Activated T-helper 1 cell treated with anti-CD3 and anti-CD28 coated beads, Interleukin-2, amount 50 U/mL, for 16 hours (primary cell): Measurements from ENCODE around the gene ECHS1.
A peak's percentile ranks its signal among the peaks of the same experiment; 100 is the strongest.
"Not testable (repeated sequence)": the region's sequence is repeated elsewhere in the genome, so short reads cannot be mapped to it uniquely, and the experiment has no call there.

Experiments
- DNase-seq, 2 donors: peaks; one replicate each; pipeline ENCODE4 v3.0.0-alpha.2; 2020; ENCODE audit warnings: low read depth in 1 of 2, low spot score in 1 of 2

Gene ECHS1

DNA sequence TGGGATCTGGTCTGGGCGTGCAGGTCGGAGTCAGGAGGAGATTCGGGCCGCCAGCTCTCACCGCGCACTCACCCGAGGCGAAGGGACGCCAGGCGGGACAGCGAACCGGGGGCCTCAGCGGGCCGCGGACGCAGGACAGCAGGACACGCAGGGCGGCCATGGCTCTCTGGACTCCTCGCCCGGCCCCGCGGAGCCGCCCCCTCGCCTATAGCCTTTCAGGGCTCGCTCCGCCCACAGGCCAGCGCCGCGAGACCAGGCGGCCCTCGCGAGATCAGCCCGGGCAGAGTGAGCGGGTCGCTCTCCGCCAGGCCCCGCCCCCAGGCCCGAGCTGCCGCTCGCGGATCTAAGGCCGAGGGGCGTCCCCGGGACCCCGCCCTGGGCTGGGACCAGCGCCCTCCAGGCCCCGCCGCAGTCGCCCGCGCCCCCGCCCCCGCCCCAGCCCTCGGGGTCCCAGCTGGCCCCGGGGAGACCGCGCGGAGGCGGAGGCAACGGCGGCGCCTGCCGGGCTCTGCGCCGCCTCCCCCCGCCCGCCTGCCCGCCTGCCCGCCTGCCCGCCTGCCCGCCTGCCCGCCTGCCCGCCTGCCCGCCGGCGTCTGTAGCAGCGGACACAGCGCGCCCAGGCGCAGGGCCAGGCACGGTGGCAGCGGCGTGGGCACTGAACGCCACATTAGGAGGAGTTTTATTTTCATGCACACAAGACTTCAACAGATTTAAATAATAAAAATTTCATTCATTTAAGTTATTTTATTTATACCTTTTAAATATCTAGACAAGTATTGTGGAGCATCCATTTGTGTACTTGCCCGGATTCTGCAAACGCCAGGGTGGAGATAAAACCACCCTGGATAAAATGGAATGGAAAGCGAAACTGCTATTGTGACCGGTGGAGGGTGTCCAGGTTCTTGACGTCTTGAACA, at the start of gene ECHS1:
TSS of gene ECHS1 (minus strand) at position 181 of the 917 bp plus-strand sequence. CDS start at position 160, 21 bp downstream.
- DNase-seq, result peak; percentile 80 to 87

DNA sequence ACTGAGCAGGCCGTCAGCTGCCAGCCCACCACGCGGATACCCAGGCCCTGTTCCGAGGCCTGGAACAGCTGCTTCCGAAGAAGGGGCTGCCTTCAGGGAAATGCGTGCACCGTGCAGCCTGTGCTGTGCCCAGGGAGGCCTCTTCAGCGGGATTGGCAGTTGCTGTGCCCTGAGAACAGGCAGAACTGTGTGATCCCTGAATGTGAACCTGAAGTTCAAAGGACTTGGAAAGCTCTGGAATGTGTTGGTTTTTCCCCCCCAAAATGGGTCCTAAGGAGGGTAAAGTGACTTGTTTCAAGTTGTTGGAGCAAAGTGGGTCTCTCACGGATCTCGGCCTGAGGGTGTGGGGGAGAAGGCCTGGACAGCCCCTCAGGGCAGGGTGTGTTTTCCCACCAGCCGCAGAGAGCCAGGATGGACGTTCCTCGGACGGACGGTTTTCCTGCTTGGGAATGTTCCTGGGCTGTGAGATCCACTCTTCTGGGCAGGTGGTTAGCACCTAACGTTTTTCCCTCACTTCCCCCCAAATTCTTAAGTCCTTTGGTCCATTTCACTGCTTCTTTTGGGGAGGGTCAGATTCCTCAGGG, 49.2 kb upstream of the ECHS1 start:
- no peak for DNase-seq

DNA sequence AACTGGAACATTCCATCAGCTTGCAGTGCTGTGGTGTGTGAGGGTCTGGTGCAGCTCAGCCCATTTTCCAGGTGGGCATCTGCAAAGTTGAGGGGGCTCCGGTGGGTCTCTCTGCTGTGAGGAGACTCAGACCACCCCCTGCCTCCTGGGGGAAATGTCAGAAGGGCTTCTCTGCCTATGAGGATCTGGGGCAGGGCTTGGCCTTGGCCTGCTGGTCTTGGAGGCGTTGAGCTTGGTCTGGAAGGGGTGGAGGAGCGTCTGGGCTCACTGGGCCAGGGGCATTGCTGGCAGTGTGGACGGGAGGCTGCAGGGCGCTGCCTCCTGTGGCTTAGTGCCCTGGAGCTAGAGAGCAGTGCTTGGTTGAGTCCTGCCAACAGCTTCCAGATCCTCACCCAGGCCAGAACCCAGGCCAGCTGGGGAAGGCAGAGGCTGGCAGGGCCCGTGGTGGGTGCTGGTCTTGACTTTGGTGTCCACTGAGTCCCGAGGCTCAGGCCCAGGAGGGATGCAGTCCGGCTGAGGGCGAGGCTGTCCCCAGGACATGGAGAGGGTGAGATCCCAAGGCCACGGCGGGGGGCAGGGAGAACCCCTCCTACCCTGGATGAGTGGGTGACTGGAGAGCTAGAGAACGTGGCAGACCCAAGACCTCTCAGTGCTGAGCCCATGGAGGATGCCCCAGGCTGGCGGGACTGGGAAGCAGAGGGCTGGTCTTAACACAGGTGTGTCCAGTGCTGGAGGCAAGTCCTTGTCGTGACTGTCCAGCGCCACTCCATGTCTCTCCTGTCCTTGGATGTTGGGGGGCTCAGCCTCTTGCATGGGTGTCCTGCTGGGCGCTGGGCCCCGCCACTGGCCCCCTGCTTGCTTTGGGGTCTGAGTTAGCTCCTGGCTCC, 48.4 kb upstream of the ECHS1 start:
- no peak for DNase-seq

DNA sequence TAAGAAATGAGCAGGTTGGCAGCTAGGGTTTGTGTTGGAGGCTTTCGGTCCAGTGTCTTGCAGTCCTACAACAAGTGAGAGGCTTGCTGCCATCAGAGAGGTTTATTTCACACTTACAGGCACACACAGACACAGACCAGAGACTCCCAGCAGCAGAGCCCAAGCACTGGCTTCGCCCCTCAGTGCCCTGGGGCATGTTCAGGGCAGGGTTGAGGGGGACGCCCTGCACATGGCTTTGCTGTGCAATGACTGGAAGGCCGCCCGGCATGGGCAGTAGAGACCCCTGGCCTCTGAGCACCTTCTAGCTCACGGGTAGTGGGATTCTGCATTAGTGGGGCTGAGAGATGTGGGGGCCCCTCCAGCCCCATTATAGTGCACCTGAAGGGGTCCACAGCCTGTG, 47.4 kb upstream of the ECHS1 start:
- no peak for DNase-seq

DNA sequence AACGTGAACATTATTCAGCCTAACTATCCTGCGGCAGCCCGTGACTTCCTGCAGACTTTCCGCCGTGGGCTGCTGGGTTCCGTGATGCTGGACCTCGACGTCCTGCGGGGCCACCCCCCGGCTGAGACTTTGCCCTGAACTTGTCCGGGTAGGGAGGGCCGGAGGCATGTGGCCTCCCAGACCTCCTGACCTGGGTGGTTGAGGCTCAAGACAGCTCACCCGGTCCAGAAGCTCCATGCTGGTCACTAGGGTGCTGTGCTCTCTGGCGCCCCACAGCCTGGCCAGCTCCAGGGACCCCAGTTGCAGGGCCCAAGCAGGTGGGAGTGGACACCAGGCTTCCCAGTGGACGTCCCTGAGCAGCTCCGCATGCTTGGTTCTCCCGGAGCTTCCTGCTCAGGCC, 46.9 kb upstream of the ECHS1 start:
- no peak for DNase-seq

DNA sequence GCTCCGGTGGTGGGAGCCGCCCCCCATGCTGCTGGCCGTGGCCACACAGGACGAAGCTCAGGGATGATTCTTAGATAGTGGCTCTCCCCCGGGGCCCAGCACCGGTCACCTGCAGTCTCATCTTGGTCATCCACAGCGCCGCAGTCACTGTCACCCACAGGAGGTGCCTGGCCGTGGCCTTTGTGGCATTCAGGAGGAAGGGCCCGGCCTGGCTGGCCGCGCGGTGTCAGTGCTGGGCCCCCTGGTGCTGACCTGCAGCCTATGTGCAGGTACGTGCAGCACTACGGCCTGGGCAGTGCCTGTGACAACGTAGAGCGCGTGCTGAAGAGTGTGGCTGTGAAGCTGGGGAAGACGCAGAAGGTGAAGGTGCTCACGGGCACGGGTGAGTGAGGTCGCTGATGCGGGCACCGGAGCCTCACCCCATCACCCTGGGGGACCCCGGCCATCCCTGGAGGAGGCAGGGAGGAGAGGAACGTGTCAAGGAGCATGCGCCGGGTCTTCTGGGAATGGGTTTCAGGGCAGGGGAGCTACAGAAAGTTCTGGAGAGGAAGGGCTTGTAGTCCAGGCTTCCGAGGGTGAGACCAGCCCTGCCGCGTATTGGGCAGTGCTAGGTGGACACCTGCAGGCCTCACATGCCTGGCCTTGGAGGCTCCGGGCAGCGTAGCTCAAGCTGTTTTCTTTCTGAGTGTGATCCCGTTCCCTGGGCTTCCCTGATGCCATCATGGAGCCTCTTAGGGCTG, 46.2 kb upstream of the ECHS1 start:
- no peak for DNase-seq

DNA sequence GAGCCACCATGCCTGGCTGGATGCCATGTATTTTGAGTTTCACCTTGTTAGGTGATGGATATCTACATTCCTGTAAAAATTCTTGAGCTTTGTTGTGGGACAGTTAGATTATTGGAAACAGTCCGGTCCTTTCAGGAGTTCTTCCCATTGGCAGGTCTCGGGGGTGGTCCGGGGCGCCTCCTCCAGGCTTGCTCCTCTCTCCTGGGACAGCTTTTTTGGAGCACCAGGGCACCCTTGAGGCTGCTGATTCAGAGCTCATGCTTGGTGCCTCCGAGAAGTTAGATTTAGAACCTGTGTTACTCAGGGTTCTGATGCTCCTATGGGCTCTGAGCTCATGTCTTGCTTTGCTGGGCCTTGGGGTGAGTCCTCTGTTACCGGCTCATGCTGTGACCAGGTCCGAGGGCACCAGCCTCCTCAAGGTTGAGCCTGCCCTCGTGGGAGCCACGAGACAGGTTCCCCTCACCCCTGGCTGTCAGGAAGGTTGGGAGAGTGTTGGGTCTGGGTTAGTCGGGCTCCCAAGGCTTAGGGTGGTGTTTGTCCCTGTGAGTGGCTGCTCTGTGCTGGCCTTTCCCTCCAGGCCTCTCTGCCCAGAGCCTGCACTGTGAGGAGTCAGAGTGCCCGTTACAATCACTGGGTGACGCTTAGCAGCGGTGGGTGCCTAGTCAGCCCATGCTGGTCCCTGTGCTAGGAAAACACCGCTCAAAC, 45.3 kb upstream of the ECHS1 start:
- DNase-seq, result no peak

DNA sequence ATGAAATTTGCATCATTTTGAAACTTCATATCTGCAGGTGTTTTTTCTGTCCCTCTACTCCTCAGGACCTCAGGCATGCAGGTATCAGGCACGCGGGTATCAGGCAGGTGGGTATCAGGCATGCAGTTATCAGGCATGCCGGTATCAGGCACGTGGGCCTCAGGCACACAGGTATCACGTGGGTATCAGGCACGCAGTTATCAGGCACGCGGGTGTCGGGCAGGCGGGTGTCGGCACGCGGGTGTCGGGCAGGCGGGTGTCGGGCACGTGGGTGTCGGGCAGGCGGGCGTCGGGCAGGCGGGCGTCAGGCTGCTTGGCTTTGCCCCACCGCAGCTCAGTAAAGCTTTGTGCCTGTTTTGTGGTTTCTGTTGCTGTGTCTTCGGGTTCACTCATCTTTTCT, 42.6 kb upstream of the ECHS1 start:
- DNase-seq, result no peak

DNA sequence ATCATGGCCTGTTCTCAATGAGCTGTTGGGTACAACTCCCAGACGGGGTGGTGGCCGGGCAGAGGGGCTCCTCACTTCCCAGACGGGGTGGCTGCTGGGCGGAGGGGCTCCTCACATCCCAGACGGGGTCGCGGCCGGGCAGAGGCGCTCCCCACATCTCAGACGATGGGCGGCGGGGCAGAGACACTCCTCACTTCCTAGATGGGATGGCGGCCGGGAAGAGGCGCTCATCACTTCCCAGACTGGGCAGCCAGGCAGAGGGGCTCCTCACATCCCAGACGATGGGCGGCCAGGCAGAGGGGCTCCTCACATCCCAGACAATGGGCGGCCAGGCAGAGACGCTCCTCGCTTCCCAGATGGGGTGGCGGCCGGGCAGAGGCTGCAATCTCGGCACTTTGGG, 41.2 kb upstream of the ECHS1 start:
- not testable (repeated sequence) for DNase-seq

DNA sequence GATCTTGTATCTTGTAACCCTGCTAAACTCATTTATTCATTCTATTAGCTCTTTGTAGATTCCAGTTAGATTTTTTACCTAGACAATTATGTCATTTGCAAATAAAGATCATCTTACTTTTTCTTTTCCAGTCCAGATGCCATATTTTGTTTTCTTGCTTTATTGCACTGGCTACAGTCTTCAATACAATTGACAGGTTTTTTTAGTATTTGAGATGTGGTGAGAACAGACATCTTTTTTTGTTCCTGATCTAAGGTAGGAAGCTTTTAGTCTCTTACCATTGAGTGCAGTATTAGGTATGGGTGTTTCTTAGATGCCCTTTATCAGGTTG, 39.2 kb upstream of the ECHS1 start:
- DNase-seq, result no peak

DNA sequence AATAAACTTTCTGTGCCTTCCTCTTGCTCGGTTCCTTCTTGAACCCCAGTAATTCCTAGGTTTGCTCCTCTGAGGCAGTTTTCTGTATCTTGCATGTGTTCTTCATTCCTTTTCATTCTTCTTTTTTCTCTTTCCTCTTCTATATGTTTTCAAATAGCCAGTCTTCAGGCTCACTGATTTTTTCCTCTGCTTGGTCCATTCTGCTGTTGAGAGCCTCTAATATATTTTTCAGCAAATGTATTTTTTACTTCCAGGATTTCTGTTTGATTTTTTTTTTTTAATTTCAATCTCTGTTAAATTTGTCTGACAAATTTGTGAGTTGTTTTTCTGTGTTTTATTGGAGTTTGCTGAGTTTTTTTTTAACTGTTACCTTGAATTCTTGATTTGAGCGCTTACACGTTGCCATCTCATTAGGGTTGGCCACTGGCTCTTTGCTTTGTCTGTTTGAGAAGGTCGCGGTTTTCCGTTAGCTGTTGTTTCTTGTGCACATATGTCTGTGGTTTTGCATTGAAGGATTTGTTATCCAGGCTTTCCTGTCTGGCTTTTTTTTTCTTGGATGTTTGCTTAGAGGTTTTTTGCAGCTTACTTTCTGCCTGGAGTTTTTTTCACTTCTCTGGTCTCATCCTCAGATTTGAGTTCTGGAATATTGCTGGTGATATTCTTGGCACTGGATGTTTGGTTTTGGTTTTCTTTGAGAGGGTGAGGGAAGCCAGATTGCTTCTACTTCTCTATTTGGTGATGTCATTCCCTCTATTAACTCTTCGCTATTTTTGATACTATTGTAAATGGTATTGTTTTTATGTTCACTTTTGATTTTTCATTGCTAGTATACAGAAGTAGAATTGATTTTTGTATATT, 38.6 kb upstream of the ECHS1 start:
- no peak for DNase-seq

DNA sequence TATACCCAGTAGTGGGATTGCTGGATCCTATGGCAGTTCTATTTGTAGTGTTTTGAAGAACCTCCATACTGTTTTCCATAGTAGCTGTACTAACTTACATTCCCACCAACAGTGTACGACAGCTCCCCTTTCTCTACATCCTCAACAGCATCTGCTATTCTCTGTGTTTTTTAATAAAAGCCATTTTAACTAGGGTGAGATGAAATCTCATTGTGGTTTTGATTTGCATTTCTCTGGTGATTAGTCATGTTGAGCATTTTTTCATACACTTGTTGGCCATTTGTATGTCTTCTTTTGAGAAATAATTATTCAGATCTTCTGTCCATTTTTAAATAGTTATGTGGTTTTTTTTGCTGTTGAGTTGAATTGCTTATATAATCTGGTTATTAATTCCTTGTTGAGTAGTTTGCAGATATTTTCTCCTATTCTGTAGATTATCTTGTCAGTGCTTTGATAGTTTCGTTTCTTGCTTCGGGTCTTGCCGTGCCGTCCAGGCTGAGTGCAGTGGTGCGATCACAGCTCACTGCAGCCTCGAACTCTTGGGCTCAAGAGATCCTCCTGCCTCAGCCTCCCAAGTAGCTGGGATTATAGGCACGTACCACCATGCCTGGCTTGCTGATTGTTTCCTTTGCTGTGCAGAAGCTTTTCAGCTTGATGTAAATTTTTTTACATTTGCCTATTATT, 32.8 kb upstream of the ECHS1 start:
- no peak for DNase-seq

DNA sequence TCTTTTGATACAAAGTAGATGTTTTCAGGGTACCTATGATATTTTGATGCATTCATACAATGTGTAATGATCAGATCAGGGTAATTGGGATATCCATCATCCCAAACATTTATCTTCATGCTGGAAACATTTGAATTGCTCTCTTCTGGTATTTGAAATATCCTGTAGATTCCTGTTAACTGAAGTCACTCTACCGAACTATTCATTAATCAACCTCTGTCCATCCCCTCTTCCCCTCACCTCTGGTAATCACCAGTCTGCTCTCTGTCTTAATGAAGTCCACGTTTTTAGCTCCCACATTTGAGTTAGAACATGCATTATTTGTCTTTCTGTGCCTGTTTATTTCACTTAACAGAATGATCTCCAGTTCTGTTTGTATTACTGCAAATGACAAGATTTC, 32.1 kb upstream of the ECHS1 start:
- no peak for DNase-seq

DNA sequence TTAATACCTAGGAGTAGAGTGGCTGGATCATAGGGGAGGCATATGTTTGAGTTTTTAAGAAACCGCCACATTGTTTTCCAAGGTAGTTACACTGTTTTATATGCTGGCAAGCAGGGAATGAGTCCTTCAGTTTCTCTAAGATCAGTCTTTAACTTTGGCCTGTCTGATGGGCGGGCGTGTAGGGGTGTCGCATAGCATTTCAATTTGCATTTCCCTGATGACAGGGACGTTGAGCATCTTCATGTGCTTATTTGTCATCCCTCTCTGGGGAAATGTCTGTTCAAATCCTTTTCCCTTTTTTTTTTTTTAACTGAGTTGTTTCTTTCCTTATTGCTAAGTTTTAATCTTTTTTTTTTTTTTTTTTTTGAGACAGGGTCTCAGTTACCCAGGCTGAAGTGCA, 30.6 kb upstream of the ECHS1 start:
- no peak for DNase-seq

DNA sequence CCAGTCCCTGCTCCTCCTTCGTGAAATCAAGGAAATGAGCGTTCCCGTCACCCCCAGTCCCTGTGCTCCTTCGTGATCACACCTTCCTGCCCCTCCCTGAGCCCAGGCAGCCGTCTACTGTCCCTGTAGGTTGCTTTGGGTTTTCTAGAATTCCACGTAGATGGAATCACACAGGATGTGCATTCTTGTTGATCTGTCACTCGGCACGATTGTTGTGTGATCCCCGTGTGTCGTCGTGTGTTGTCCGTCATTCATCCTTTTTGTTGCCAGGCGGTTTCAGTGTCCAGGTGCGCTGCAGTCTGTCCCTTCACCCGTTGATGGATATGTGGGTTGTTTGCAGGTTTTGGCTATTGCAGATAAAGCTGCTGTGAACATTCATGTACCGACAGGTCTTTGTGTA, 30.2 kb upstream of the ECHS1 start:
- no peak for DNase-seq

DNA sequence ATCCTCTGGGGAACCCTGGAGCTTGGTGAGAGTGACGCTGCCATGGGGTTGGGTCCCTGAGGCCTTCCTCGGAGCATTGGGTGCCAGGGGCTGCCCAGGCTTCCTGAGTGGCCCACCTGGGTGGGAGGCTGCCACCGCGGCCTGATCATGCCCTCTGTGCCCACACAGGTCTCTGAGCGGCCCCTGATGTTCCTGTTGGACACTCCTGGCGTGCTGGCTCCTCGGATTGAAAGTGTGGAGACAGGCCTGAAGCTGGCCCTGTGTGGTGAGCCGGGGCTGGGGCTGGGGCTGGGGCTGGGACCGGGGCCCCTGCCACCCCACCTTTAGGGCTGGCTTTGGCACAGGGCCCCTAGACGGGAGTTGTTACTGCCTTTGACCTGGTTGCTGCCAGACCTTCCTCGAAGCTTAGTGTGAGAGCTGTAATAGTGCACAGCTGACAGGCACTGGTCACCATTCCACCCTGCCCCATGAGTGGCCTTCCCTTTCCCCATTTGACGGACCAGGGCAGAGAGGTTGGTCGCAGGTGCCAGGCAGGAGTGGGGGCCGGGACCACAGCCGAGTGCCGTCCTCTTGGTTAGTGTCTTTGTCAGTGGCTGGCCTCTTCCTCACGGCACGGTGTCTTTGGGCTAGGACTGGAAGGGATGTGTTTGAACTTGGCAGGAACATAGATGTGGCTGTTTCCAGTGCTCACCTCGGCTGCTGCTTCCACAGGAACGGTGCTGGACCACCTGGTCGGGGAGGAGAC, 29.0 kb upstream of the ECHS1 start:
- no peak for DNase-seq

DNA sequence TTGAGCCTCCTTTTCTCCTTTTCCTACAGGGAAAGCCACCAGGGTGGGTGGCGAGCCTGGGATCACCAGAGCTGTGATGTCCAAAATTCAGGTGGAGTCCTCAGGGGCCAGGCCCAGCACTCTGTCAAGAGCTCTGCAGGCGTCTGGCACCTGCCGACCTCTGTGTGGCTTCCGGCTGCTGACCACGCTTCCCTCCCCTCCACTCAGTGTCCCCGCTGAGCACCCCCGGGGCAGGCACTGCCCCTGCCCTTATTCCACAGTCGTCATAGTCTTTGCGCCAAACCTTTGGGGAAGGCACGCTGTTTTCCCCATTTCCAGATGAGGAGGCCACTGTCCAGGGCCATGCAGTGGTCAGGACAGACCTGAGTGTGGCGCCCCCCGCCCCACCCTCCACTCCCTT, 28.3 kb upstream of the ECHS1 start:
- DNase-seq, result no peak
